OCI-LY7 (cell line): ENCODE results near the gene C2CD5.

Experiments
- CTCF ChIP-seq: fragments of 200-600 bp; sonication (generic); conservative IDR thresholded peaks from 2 replicates; pipeline ENCODE4 v1.5.1; 2014; ENCODE audit warnings: mild to moderate bottlenecking, antibody characterized with exemption, low read length, moderate library complexity, mixed read lengths
- EZH2phosphoT487 ChIP-seq: fragments of 200-600 bp; sonication (generic); IDR thresholded peaks from 2 replicates; pipeline ENCODE4 v1.6.1; 2018; ENCODE audit warnings: low read depth, borderline replicate concordance, mild to moderate bottlenecking, mixed run types, antibody characterized with exemption, low read length, moderate library complexity, mixed read lengths

DNA sequence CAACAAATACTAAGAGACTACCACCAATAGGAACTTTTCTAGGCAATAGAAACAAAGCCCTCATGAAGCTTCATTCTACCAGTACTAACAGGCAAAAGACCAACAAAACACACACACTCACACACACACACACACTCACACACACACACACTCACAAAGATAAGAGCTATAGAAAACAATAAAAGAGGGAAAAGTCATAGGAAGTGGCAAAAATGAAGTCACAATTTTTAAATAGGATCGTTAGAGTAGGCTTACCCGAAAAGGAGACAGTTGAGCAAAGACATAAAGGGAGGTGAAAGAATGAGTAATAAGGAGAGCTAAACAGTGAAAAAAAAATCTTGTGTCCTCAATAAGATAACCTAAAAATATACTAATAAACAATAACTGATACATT lies 66.5 kb downstream of the C2CD5 start:
- TF ChIP-seq CTCF = no peak
- no peak for TF ChIP-seq EZH2phosphoT487
